Measurements from ENCODE around the gene C1GALT1C1L.
"Not testable (repeated sequence)": the region's sequence is repeated elsewhere in the genome, so short reads cannot be mapped to it uniquely, and the experiment has no call there.

Gene C1GALT1C1L

DNA sequence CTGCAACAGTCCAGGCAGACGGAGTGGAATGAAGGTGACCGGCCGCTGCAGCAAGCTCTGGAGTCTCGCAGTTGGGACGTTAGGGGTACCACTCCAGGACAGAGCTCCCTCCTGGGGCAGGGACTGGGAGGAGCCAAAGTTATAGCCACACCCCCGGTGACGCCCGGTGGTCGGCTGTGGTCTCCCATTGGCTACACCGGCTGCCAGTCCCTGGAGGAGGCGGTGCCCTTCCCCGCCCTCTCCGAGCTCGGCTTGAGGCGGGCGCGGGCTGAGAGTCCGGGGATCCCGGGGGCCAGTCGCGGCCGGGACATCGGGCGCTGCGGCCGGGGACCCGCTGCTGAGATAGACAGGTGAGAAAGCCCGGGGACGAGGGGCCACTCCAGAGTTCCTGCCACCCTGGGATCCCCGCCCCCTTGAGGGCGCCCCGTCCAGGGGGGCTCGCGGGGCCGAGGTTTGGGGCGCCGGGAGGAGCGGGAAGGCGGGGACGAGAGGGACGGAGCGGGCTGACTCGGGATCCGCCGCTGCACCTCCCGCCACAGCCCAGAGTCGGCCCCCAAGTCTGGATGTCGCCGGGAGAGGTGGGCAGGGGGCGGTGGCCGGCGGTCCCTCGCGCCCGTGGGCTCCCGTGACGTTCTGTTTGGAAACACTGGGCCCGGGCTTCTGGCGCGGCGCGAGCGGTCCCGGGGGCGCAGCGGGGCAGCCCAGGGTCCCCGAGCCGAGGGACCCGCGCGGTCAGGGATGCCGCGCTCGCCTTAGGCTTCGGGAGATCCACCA, 39.0 kb downstream of the C1GALT1C1L start, which contains the start of gene PLEKHH2:
Gene PLEKHH2, plus strand, starts transcription at position 231 of the 774 bp plus-strand sequence. CDS start 7,414 bp downstream, outside the sequence.
- H3K36me3 ChIP-seq (ENCODE audit: control insufficient read depth, insufficient read depth, low read length) = no peaks in the 10 kb centered on the region
- peaks cover 2% of the 10 kb centered on the region for H3K27me3 ChIP-seq (ENCODE audit: control insufficient read depth, insufficient read depth, low read length)
- peak within 1 kb of the TSS; percentile 79 for H3K27ac ChIP-seq (ENCODE audit: low read depth, low read length)
- H3K4me1 ChIP-seq (ENCODE audit: control insufficient read depth, insufficient read depth, low read length) = peaks cover 4% of the 10 kb centered on the region
- H3K4me3 ChIP-seq (ENCODE audit: low read length) = peak within 1 kb of the TSS; percentile 86
- peak within 1 kb of the TSS; percentile 56 for H3K9ac ChIP-seq (ENCODE audit: low read length)

- Histone ChIP-seq H3K36me3 (ENCODE audit: control insufficient read depth, insufficient read depth, low read length) (no peaks in the 10 kb centered on the region), H3K27me3 (ENCODE audit: control insufficient read depth, insufficient read depth, low read length) (peaks cover 2% of the 10 kb centered on the region), H3K4me3 (ENCODE audit: low read length) (peak overlapping the region; percentile 86), H3K4me1 (ENCODE audit: control insufficient read depth, insufficient read depth, low read length) (peaks cover 4% of the 10 kb centered on the region), H3K9ac (ENCODE audit: low read length) (peak overlapping the region; percentile 30), H3K27ac (ENCODE audit: low read depth, low read length) (no peak overlapping the region)
These were observed 39.6 kb downstream of the C1GALT1C1L start for GRCh38 chr2:43636621-43637020.

- not testable (repeated sequence) for H3K4me1 ChIP-seq (ENCODE audit: control insufficient read depth, insufficient read depth, low read length); H3K4me3 ChIP-seq (ENCODE audit: low read length); H3K36me3 ChIP-seq (ENCODE audit: control insufficient read depth, insufficient read depth, low read length); H3K9ac ChIP-seq (ENCODE audit: low read length); H3K27ac ChIP-seq (ENCODE audit: low read depth, low read length); H3K27me3 ChIP-seq (ENCODE audit: control insufficient read depth, insufficient read depth, low read length)
These were observed 40.1 kb downstream of the C1GALT1C1L start for GRCh38 chr2:43636153-43636552.

DNA sequence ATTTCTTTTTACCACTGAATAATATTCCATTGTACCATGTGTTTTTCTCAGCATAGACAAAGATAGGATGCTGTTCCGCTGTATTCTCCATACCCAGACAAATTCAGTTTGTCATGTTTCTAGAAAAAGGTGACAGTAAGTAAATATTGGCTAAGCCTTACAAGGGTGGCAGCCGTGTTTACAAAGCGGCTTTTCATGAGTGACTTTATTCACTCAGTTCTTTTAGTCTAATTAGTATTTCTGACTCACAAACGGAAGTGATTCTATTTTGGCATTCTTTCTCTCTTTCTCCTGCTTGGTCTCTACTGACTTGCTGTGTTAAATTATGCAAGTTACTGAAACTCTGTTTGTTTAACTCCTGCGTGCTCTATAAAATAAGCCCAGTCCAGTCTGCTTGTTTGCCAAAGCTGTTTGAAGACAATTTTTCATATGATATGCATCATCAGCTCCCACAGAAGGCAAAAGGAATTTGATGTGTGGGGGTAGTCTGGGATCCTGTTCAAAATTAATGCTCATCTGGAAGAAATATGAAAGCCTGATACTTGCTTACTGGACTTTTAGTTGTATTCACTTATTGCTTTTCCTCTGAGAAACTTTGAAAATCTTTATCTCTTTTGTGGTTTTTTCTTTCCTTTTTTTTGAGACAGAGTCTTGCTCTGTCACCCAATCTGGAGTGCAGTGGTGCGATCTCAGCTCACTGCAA, 41.5 kb downstream of the C1GALT1C1L start:
- Histone ChIP-seq H3K4me1 (ENCODE audit: control insufficient read depth, insufficient read depth, low read length) (peaks cover 4% of the 10 kb centered on the region), H3K9ac (ENCODE audit: low read length) (no peak overlapping the region), H3K36me3 (ENCODE audit: control insufficient read depth, insufficient read depth, low read length) (no peaks in the 10 kb centered on the region), H3K27me3 (ENCODE audit: control insufficient read depth, insufficient read depth, low read length) (peaks cover 2% of the 10 kb centered on the region), H3K4me3 (ENCODE audit: low read length) (no peak overlapping the region), H3K27ac (ENCODE audit: low read depth, low read length) (no peak overlapping the region)

DNA sequence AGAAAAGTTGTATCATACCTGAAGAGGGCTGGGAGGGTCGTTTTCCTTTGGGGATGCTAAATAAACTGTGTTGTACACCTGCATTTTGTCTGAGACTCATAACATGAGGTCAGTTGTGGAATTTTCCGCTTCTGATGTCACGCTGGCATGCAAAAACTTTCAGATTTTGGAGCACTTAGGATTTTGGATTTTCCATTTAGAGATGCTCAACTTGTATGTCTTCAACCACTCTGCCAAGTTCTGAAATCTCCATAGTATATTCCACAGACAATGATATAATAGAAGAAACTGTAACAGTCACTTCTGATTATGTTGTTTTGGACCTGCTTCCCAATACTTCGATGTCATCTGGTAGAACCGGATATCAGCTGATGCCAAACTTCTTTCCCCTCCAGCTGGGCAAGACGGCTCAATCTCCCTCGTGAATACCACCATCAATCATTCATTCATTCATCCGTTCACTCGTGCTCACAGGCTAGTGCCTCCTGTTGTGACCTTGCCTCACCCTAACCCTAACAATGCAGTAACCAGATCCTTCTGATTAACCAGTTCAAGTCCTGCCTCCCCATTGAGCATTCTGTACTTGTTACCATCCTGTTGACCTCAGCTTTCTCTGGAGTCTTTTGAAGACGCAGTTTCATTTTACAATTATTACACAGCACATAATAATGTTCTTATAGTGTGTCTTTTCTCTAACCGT, 44.5 kb downstream of the C1GALT1C1L start:
- peaks cover 2% of the 10 kb centered on the region for H3K4me1 ChIP-seq (ENCODE audit: control insufficient read depth, insufficient read depth, low read length)
- H3K27me3 ChIP-seq (ENCODE audit: control insufficient read depth, insufficient read depth, low read length) = no peaks in the 10 kb centered on the region
- H3K36me3 ChIP-seq (ENCODE audit: control insufficient read depth, insufficient read depth, low read length) = no peaks in the 10 kb centered on the region
- no peak overlapping the region for H3K27ac ChIP-seq (ENCODE audit: low read depth, low read length)
- H3K4me3 ChIP-seq (ENCODE audit: low read length) = no peak overlapping the region
- no peak overlapping the region for H3K9ac ChIP-seq (ENCODE audit: low read length)
